CD4-positive, alpha-beta T cell treated with Interleukin-10 for 1 hour (primary cell): ENCODE data around the gene DBH.

Experiments used
- DNase-seq: peaks from one replicate; pipeline ENCODE4 v3.0.0-alpha.2; 2020

The DBH gene

GRCh38 chr9:133704711-133705181 lies 68.6 kb downstream of the DBH start:
- no peak for DNase-seq

- no peak for DNase-seq
Observed at GRCh38 chr9:133705576-133705975, 69.4 kb downstream of the DBH start.

- DNase-seq, result no peak
Observed at GRCh38 chr9:133706307-133707050, 70.3 kb downstream of the DBH start.

- DNase-seq, result no peak
Observed at GRCh38 chr9:133707065-133707762, 71.1 kb downstream of the DBH start.

GRCh38 chr9:133707763-133708245 lies 71.6 kb downstream of the DBH start:
- no peak for DNase-seq

- DNase-seq, result no peak
Observed at GRCh38 chr9:133708246-133709014, 72.3 kb downstream of the DBH start.
